ENCODE measurements around the gene CCL5. TPM values are rescaled to one million over a fixed set of nuclear protein-coding genes. Genes with fewer than 3 reads are reported as not detected.

The CCL5 gene
- polyA plus RNA-seq, 1 donor (not counting 4 experiments of a cell fraction or from before 2014, with no cell fraction given): 0.46 TPM

- Histone ChIP-seq H3K4me3 (ENCODE audit: control insufficient read depth in 2 of 3, extremely low read depth in 1 of 3, insufficient read depth in 2 of 3, low read depth in 1 of 3, low read length in 3 of 3) (no peak overlapping the region), H4K20me1 (ENCODE audit: control insufficient read depth, extremely low read depth, insufficient read depth, low read length) (no peaks in the 10 kb centered on the region), H3K9me3 (ENCODE audit: control insufficient read depth, low read depth, low read length) (no peaks in the 10 kb centered on the region), H3K27me3 (ENCODE audit: control insufficient read depth, extremely low read depth, insufficient read depth, low read length) (no peaks in the 10 kb centered on the region), H3K4me1 (ENCODE audit: control insufficient read depth, extremely low read depth, insufficient read depth, low read length) (no peaks in the 10 kb centered on the region), H3K9me1 (ENCODE audit: control insufficient read depth, extremely low read depth, insufficient read depth, low read length) (no peaks in the 10 kb centered on the region), H3K27ac (ENCODE audit: control insufficient read depth, insufficient read depth, low read length) (no peak overlapping the region), H3K36me3 (ENCODE audit: control insufficient read depth in 2 of 2, extremely low read depth in 1 of 2, insufficient read depth in 2 of 2, low read length in 2 of 2) (peaks cover 26 to 39% of the 10 kb centered on the region in 2 experiments), H3K4me2 (ENCODE audit: control insufficient read depth, extremely low read depth, insufficient read depth, low read depth, low read length) (no peak overlapping the region), H3K9ac (ENCODE audit: control insufficient read depth, extremely low read depth, insufficient read depth, low read length) (no peak overlapping the region), H2AFZ (ENCODE audit: control insufficient read depth, low read length) (no peak overlapping the region), H3K79me2 (ENCODE audit: control insufficient read depth, insufficient read depth, low read length) (no peaks in the 10 kb centered on the region)
- dilution Hi-C loops (cut with MboI; ENCODE audit: extremely low pct_ligation_motif_present, low sequenced_read_pairs): no loop called here
- TF ChIP-seq EZH2 (IDR thresholded peaks at IDR 0.05; ENCODE audit: low read length) (no peak), CTCF (optimal IDR thresholded peaks at IDR 0.05 in 1 of 3, IDR thresholded peaks at IDR 0.05 in 1 of 3, conservative IDR thresholded peaks at IDR 0.05 in 1 of 3; ENCODE audit: extremely low read depth in 1 of 3, insufficient read depth in 2 of 3, low read length in 3 of 3) (no peak)
- DNase-seq (ENCODE audit: low read depth, low spot score) (no peak), FAIRE-seq (no peak)
These were observed 33.2 kb downstream of the CCL5 start for GRCh38 chr17:35847006-35847405.

GRCh38 chr17:35846055-35846809 lies 33.9 kb downstream of the CCL5 start:
- dilution Hi-C loops (cut with MboI; ENCODE audit: extremely low pct_ligation_motif_present, low sequenced_read_pairs): no loop called here
- no peak overlapping the region for H2AFZ ChIP-seq (ENCODE audit: control insufficient read depth, low read length)
- H3K36me3 ChIP-seq (ENCODE audit: control insufficient read depth in 2 of 2, extremely low read depth in 1 of 2, insufficient read depth in 2 of 2, low read length in 2 of 2): peaks cover 27 to 39% of the 10 kb centered on the region in 2 experiments
- H3K9me1 ChIP-seq (ENCODE audit: control insufficient read depth, extremely low read depth, insufficient read depth, low read length): no peaks in the 10 kb centered on the region
- no peak overlapping the region for H3K27ac ChIP-seq (ENCODE audit: control insufficient read depth, insufficient read depth, low read length)
- no peaks in the 10 kb centered on the region for H4K20me1 ChIP-seq (ENCODE audit: control insufficient read depth, extremely low read depth, insufficient read depth, low read length)
- no peaks in the 10 kb centered on the region for H3K9me3 ChIP-seq (ENCODE audit: control insufficient read depth, low read depth, low read length)
- no peak overlapping the region for H3K9ac ChIP-seq (ENCODE audit: control insufficient read depth, extremely low read depth, insufficient read depth, low read length)
- no peaks in the 10 kb centered on the region for H3K79me2 ChIP-seq (ENCODE audit: control insufficient read depth, insufficient read depth, low read length)
- H3K4me2 ChIP-seq (ENCODE audit: control insufficient read depth, extremely low read depth, insufficient read depth, low read depth, low read length): no peak overlapping the region
- no peaks in the 10 kb centered on the region for H3K27me3 ChIP-seq (ENCODE audit: control insufficient read depth, extremely low read depth, insufficient read depth, low read length)
- no peak overlapping the region for H3K4me3 ChIP-seq (ENCODE audit: control insufficient read depth in 2 of 3, extremely low read depth in 1 of 3, insufficient read depth in 2 of 3, low read depth in 1 of 3, low read length in 3 of 3)
- TF ChIP-seq EZH2 (IDR thresholded peaks at IDR 0.05; ENCODE audit: low read length): no peak
- TF ChIP-seq CTCF (optimal IDR thresholded peaks at IDR 0.05 in 1 of 3, IDR thresholded peaks at IDR 0.05 in 1 of 3, conservative IDR thresholded peaks at IDR 0.05 in 1 of 3; ENCODE audit: extremely low read depth in 1 of 3, insufficient read depth in 2 of 3, low read length in 3 of 3): no peak
- FAIRE-seq: no peak
- H3K4me1 ChIP-seq (ENCODE audit: control insufficient read depth, extremely low read depth, insufficient read depth, low read length): no peaks in the 10 kb centered on the region
- no peak for DNase-seq (ENCODE audit: low read depth, low spot score)
